ENCODE measurements around the gene GRID2.
A peak's percentile ranks its signal among the peaks of the same experiment; 100 is the strongest.

The GRID2 gene

GRCh38 chr4:93437991-93438390, 1134.2 kb downstream of the GRID2 start:
- peak; percentile 58 for DNase-seq

GRCh38 chr4:93444860-93445259, 1141.1 kb downstream of the GRID2 start:
- DNase-seq: no peak

GRCh38 chr4:93446038-93446437, 1142.3 kb downstream of the GRID2 start:
- no peak for DNase-seq

- no peak for DNase-seq
Observed at GRCh38 chr4:93448691-93449293, 1145.0 kb downstream of the GRID2 start.

- no peak for DNase-seq
Observed at GRCh38 chr4:93451954-93452353, 1148.2 kb downstream of the GRID2 start.

GRCh38 chr4:93461541-93461940, 1157.8 kb downstream of the GRID2 start:
- no peak for DNase-seq

- peak; percentile 71 for DNase-seq
Observed at GRCh38 chr4:93466446-93466845, 1162.7 kb downstream of the GRID2 start.

- peak; percentile 87 for DNase-seq
Observed at GRCh38 chr4:93467484-93468155, 1163.9 kb downstream of the GRID2 start.

- peak; percentile 74 for DNase-seq
Observed at GRCh38 chr4:93469560-93469959, 1165.8 kb downstream of the GRID2 start.

GRCh38 chr4:93475730-93476129, 1172.0 kb downstream of the GRID2 start:
- peak; percentile 42 for DNase-seq

- no peak for DNase-seq
Observed at GRCh38 chr4:93478805-93479204, 1175.0 kb downstream of the GRID2 start.

GRCh38 chr4:93480452-93480851, 1176.7 kb downstream of the GRID2 start:
- peak; percentile 10 for DNase-seq

GRCh38 chr4:93495346-93495745, 1191.6 kb downstream of the GRID2 start:
- no peak for DNase-seq

- DNase-seq: no peak
Observed at GRCh38 chr4:93501244-93501643, 1197.5 kb downstream of the GRID2 start.

- DNase-seq: no peak
Observed at GRCh38 chr4:93501946-93502345, 1198.2 kb downstream of the GRID2 start.

GRCh38 chr4:93502991-93503390, 1199.2 kb downstream of the GRID2 start:
- DNase-seq: no peak

- DNase-seq: peak; percentile 35
Observed at GRCh38 chr4:93513851-93514250, 1210.1 kb downstream of the GRID2 start.

- no peak for DNase-seq
Observed at GRCh38 chr4:93515208-93515607, 1211.4 kb downstream of the GRID2 start.

GRCh38 chr4:93529692-93530372, 1226.1 kb downstream of the GRID2 start:
- DNase-seq: peak; percentile 67

- peak; percentile 76 for DNase-seq
Observed at GRCh38 chr4:93532234-93532633, 1228.5 kb downstream of the GRID2 start.

GRCh38 chr4:93540562-93540961, 1236.8 kb downstream of the GRID2 start:
- no peak for DNase-seq

GRCh38 chr4:93561842-93562241, 1258.1 kb downstream of the GRID2 start:
- DNase-seq: no peak

- no peak for DNase-seq
Observed at GRCh38 chr4:93568758-93569157, 1265.0 kb downstream of the GRID2 start.

GRCh38 chr4:93573285-93573684, 1269.5 kb downstream of the GRID2 start:
- no peak for DNase-seq

All from NCI-H69 (cell line).